Stimulated activated CD4-positive, alpha-beta T cell treated with anti-CD3 and anti-CD28 coated beads, TNF-alpha, amount 100 ng/mL, for 24 hours (primary cell): ENCODE data around the gene MYH1.
"Not testable (repeated sequence)": the region's sequence is repeated elsewhere in the genome, so short reads cannot be mapped to it uniquely, and the experiment has no call there.

Source experiments
- DNase-seq, 3 experiments: peaks; one replicate each; pipeline ENCODE4 v3.0.0-alpha.2; 2020; ENCODE audit warnings: low read depth in 3 of 3

The MYH1 gene

DNA sequence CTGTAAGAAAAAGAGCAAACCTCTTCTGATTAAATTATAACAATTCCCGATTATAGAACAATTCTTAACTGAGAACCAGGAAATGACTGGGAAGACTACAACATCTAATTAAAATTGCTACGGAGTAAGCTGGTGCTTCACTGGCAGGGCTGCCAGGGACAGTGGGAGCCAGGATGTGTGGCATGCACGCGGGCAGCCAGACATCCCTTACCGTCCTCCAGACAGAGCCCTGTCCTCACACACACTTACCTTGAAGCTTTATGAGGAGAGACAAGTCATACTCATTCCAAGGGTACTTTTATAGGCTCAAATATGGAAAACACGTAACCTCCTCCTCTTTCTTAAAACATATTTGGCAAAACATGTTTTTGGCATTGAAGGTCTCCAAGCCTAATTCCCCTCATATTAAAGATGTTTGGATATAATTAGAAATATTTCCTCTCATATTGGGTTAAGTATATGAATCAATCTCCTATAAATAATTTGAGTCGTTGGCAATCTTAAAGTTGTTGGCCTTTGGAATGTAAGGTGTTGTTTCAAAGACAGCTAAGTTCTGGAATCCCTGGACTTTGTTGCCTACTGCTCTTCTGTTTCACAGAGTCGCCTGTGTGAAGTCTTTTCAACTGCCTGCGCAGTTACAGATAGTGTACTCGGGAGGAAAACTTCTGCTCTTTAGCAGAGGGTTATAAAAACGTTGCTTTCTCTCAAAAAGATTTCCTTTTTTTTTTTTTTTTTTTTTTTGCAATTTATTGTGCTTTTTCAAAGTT lies at the start of gene MYH1:
Gene MYH1 (minus strand): TSS at position 272 of the 767 bp plus-strand sequence. CDS start 1,900 bp downstream, outside the sequence.
- DNase-seq: no peak

DNA sequence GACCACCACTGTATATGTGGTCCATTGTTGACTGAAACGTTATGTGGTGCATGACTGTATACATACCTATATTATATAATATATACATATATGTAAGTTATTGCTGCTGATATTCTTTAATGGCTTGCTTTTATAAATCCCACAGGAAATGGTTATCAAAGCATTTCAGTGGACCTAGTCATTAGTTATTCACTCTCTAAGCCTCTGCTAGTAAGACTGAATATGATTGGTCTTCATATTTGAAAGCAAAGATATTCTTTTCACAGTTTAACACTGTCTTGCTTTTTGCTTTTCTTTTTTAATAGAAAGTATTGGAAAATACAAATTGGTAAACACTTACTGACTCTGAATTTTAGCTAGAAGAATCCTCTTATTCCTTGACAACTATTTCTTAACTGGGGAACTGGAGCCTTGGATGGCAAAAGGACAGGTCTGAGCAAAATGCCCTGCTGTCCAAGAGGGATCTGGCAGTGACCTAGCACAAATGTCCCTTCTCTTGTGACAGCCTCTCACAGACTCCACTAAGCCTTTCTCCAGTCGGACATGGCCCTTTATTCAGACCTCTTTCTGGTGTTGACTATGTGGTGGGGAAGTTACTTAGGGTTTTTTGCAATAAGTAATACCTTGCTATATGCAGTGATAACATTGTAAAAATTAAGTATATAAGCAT lies 45.8 kb upstream of the MYH1 start:
- DNase-seq: no peak

- no peak for DNase-seq
These were observed 39.7 kb upstream of the MYH1 start for GRCh38 chr17:10558049-10558448.

- DNase-seq: no peak
These were observed 39.1 kb upstream of the MYH1 start for GRCh38 chr17:10557422-10557821.

DNA sequence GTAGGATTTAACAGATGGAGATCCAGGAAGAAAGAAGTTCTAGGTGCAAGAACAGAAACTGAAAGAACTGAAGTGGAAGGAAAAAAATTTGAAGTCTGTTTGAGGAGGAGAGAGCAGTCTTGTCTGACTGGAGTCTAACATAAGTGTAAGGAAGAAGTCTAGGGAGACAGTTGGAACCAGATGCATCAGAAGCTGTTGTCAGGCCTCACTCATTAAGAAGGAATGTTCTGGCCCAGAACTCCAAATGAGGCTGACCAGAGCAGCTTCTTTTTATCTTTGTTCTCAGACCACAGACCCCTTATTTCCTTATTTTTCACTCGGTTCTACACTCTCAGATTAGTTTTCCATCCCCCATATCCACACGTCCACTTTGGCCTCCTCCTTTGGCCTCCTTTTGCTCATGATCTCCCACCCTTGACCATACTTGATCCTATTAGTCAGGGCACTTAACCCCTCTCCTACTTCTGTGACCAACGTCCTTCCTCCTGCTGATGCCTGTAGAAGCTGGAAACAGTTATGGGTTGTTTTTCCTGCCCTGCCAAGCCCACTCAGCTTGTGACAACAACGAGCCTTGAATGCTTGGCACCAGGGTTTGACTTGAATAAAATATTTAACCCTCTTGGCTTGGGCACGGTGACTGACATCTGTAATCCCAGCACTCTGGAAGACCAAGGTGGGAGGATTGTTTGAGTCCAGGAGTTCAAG lies 38.1 kb upstream of the MYH1 start:
- no peak for DNase-seq

GRCh38 chr17:10550014-10550413 lies 31.7 kb upstream of the MYH1 start:
- DNase-seq: no peak

GRCh38 chr17:10549096-10549842 lies 30.9 kb upstream of the MYH1 start, which contains the start of gene MYH2:
Gene MYH2, minus strand, starts transcription at chr17:10549658. Its CDS starts 1,738 bp downstream, at chr17:10547920.
- no peak for DNase-seq

- no peak for DNase-seq
These were observed 29.0 kb upstream of the MYH1 start for GRCh38 chr17:10547351-10547750.

DNA sequence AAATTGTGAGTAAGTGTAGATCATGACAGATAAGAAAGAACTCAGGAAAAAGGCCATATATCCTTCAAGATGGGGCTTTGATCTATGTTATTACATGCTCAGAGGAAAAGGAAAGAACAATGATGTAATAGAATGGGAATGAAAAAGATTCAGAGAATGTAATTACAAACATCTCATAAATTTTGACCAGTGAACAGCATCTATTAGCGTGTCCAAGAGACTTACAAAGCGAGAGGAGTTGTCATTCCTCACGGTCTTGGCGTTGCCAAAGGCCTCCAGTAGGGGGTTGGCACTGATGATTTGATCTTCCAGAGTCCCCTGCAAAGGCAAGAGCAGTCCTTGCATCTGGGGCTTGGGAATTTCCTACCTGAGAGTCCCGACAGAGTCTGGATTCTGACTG lies 25.1 kb upstream of the MYH1 start:
- not testable (repeated sequence) for DNase-seq

DNA sequence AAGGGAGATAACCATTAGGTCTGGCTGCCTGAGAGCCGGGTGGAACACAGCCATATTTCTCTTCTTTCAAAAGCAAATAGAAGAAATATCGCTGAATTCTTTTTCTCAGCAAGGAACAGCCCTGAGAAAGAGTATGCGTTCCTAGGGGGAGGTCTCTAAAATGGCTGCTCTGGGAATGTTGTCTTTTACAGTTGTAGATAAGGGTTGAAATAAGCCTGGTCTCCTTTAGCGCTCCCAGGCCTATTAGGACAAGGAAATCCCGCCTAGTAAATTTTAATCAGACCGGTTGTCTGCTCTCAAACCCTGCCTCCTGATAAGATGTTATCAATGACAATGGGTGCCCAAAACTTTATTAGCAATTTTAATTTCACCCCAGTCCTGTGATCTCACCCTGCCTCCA lies 22.8 kb upstream of the MYH1 start:
- not testable (repeated sequence) for DNase-seq

DNA sequence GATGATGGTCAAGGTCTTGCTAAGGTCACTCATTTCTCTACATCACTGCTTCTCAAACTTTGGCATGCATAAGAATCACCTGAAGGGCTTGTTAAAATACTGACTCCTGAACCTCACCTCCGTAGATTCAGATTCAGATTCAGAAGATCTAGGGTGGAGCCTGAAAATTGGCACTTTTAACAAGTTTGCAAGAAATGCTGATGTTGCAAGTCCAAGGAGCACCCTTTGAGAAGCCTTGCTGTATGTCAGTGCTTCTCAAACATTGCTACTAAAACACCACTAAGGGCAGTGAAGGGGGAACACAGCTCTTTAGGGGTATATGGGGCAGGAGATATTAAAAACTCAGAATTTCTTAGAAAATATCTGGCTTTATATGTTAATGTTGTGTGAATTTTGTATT lies 13.7 kb upstream of the MYH1 start:
- DNase-seq: no peak

DNA sequence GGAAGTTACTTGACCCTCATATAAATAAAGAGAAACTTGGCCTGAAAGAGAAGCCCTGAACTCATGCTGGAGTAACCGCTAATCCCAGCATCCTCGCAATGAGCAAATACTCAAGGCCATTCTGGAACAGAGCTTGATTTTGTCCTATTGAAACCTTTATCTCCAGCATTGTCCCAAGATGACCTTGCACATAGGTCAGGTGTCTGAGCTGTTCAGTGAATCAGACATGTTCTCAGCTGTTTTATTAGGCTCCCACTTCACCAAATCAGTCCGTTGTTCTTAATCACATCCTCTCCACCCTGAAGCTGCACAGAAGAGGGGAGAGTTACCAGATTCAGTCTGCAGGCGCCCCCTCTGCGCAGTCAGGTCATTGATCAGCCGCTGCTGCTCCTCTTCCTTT lies 9.1 kb upstream of the MYH1 start:
- no peak for DNase-seq

DNA sequence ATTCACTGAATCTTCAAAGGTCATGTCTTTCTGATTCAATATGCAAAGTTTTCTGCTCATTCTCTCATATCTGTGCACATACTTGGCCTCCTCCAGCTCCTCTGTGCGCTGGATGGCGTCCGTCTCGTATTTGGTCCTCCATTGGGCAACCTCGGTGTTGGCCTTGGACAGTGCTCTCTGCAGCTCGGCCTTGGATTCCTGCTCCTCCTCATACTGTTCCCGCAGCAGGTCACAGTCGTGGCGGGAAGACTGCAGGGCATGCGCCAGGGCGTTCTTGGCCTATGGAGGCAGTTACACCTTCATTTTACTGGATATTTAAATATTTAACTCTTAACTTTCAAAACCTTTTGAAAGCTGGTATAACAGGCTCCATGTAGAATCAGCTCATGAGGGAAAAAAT lies 8.2 kb upstream of the MYH1 start:
- DNase-seq: no peak

- DNase-seq: no peak
These were observed 4.7 kb upstream of the MYH1 start for GRCh38 chr17:10523064-10523463.

DNA sequence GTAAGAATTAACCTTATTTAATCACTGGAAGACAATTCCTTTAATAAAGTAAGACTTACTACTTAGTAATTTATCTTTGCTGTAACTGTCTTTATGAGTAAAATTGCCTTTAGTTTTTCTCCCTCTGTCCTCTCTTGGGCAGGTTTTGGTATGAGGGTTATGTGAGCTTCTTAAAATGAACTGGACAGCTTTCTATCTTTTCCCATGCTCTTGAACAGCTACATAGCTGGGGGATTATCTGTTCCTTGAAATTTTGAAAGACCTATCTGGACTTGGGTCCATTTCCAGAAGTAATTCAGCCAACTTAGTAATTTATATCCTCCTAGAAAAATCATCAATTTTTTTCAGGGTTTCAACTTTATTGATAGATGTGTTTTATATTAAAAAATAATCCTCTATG lies 3.6 kb upstream of the MYH1 start:
- DNase-seq: no peak

GRCh38 chr17:10516638-10517037 lies 1.7 kb downstream of the MYH1 start:
- DNase-seq: no peak

GRCh38 chr17:10516065-10516464 lies 2.3 kb downstream of the MYH1 start:
- DNase-seq: no peak

DNA sequence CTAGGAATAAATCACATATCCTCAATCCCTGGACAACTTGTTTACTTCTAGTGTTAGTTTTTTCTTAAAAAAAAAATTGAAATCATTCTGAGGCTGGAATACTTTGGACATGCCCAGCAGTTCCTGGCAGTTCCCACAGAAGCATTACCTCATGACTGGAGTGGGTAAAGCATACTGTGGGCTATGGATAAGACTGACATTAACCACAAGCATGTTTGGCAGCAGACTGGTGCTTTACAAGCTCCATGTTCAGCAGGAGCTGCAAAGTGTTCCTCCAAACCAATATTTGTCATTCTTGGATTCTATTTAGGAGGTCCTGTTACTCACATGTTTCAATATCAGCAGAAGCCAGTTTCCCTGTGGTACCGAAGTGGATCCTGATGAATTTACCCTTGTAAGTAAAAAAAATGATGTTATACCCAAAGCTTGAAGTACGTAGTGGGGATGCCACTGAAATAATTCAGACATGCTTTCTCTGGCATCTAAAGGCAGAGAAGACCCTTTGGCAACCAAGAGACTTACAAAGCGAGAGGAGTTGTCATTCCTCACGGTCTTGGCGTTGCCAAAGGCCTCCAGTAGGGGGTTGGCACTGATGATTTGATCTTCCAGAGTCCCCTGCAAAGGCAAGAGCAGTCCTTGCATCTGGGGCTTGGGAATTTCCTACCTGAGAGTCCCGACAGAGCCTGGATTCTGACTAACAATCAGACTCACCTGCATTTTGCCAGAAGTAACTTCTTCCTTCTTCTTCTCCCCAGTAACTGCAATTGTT lies 4.9 kb downstream of the MYH1 start:
- no peak for DNase-seq

GRCh38 chr17:10512856-10513255 lies 5.5 kb downstream of the MYH1 start:
- no peak for DNase-seq

- DNase-seq: no peak
These were observed 18.4 kb downstream of the MYH1 start for GRCh38 chr17:10499950-10500349.

DNA sequence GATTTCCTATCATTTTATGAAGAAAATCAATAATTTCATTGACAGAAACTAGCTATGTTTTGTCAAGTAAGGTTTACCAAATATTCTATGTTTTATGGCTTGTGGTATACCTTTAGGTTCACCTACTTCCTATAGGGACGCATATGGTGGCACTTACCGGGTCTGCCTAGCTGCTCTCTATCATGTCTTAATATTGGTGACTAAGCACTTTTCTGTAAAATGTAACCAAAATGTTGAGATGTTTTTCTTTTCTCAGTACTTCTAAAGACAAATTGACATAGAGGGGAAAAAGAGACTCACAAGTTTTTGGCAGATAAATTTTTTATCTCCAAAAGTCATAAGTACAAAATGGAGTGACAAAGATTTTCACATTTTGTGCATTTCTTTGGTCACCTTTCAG lies 26.3 kb downstream of the MYH1 start:
- DNase-seq: no peak
